Measurements from ENCODE around the gene C16orf74.

DNA sequence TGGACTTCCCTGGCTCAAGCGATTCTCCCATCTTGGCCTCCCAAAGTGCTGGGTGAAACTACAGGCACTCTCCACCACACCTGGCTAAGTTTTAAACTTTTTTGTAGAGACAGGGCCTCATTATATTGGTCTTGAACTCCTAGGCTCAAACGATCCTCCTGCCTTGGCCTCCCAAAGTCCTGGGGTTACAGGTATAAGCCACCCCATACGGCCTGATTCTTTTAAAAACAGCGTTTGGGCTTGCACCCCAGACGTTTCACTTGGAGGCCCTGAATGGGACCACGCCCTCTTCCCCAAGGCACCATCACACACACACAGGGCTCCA lies 32.8 kb downstream of the C16orf74 start:
- TF ChIP-seq, protein P1, sequence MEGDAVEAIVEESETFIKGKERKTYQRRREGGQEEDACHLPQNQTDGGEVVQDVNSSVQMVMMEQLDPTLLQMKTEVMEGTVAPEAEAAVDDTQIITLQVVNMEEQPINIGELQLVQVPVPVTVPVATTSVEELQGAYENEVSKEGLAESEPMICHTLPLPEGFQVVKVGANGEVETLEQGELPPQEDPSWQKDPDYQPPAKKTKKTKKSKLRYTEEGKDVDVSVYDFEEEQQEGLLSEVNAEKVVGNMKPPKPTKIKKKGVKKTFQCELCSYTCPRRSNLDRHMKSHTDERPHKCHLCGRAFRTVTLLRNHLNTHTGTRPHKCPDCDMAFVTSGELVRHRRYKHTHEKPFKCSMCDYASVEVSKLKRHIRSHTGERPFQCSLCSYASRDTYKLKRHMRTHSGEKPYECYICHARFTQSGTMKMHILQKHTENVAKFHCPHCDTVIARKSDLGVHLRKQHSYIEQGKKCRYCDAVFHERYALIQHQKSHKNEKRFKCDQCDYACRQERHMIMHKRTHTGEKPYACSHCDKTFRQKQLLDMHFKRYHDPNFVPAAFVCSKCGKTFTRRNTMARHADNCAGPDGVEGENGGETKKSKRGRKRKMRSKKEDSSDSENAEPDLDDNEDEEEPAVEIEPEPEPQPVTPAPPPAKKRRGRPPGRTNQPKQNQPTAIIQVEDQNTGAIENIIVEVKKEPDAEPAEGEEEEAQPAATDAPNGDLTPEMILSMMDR (IDR thresholded peaks at IDR 0.05), result peak in 2 of 6 experiments; percentile 1 to 27
- no peak for TF ChIP-seq POLR2A (IDR thresholded peaks at IDR 0.05)
